Measurements from ENCODE around the gene GADL1.
A peak's percentile ranks its signal among the peaks of the same experiment; 100 is the strongest.

GADL1 gene

DNA sequence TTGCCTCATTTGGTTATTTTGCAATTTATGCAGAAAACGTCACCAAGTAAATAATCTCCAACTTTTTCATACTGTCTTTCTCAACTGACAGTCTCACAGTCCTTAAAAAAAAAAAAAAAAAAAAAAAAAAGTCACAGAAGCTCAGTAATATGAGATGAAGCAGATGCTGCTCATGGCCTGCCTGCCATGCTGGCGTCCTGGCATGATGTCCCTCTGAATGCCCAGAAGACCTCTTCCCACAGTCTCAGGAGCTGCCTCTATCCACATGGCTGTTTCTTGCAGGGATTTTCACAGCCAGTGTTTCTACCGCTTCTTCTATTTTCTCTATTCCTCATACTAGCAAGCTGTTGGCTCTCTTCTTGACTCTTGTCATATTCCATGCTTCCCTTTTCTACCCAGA, 200.3 kb downstream of the GADL1 start:
- Histone ChIP-seq H3K9me3 (ENCODE audit: low read depth, low read length) (no peaks in the 10 kb centered on the region), H3K36me3 (ENCODE audit: insufficient read depth, low read length) (no peaks in the 10 kb centered on the region), H3K27ac (no peak overlapping the region), H3K4me3 (no peak overlapping the region), H3K9ac (ENCODE audit: insufficient read length) (no peak overlapping the region)
- no peak for DNase-seq (ENCODE audit: low read depth, low spot score)
- TF ChIP-seq POLR2AphosphoS5 (IDR thresholded peaks at IDR 0.05; ENCODE audit: borderline replicate concordance, low read depth, low read length) = no peak
- TF ChIP-seq EZH2 (IDR thresholded peaks at IDR 0.05) = no peak
- no peak for TF ChIP-seq FOXP2 (optimal IDR thresholded peaks at IDR 0.05; ENCODE audit: control extremely low read depth, extremely low read length, insufficient read depth)

- H3K9ac ChIP-seq (ENCODE audit: insufficient read length) = no peak overlapping the region
- no peak overlapping the region for H3K4me3 ChIP-seq
- no peaks in the 10 kb centered on the region for H3K36me3 ChIP-seq (ENCODE audit: insufficient read depth, low read length)
- TF ChIP-seq FOXP2 (optimal IDR thresholded peaks at IDR 0.05; ENCODE audit: control extremely low read depth, extremely low read length, insufficient read depth) = no peak
- DNase-seq (ENCODE audit: low read depth, low spot score) = no peak
- no peaks in the 10 kb centered on the region for H3K9me3 ChIP-seq (ENCODE audit: low read depth, low read length)
- no peak overlapping the region for H3K27ac ChIP-seq
These were observed 200.9 kb downstream of the GADL1 start for GRCh38 chr3:30693470-30694120.

DNA sequence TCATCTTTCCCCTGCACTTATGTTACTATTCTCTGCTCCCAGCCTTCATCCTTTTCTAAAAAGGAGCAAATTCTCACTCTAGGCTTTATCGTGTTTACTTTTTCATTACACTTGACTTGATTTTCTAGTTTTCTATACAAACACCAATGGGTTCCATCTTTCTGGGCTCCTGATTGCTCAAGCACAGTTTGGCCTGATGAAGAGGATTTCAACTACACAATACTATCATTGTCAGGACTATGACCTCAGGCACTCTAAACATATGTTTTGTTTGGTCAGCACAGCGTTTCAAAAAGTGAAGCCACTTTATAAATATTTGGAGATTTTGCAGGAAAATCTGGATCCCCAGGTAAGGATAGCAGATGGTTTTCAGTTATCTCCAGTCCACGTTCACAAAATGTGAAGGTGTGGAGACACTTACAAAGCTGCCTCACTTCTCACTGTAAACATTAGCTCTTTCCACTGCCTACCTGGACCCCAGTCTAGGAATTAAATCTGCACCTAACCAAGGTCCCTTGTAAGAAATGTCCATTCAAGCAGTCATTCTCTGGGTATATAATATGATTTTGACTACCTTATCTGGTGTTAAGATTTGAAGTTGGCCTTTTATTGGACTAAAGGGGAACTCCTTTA, 201.8 kb downstream of the GADL1 start:
- no peak overlapping the region for H3K27ac ChIP-seq

DNA sequence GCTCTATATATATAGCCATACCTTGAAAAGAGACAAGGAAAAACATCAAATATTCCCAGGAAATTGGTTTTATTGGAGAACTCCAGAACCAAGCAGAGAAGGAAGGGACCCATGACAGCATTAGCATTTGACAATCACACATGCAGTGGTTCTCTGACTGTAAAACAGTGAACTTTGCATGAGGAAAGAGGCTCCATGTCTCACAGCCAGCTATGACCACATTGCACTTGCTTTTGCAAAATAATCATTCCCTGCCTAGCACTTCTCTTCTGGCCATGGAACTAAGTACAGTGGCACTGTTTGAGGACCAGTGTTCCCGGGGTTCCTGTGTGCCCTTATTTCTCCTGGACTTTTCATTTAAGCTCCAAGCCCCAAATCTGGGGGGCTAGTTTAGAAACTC, 202.5 kb downstream of the GADL1 start:
- Histone ChIP-seq H3K9ac (ENCODE audit: insufficient read length) (no peak overlapping the region), H3K36me3 (ENCODE audit: insufficient read depth, low read length) (no peaks in the 10 kb centered on the region), H3K9me3 (ENCODE audit: low read depth, low read length) (no peaks in the 10 kb centered on the region), H3K4me3 (no peak overlapping the region), H3K27ac (no peak overlapping the region)
- no peak for TF ChIP-seq FOXP2 (optimal IDR thresholded peaks at IDR 0.05; ENCODE audit: control extremely low read depth, extremely low read length, insufficient read depth)
- TF ChIP-seq POLR2AphosphoS5 (IDR thresholded peaks at IDR 0.05; ENCODE audit: borderline replicate concordance, low read depth, low read length) = no peak
- TF ChIP-seq EZH2 (IDR thresholded peaks at IDR 0.05) = no peak
- no peak for DNase-seq (ENCODE audit: low read depth, low spot score)

More for the DNA sequence above, 201.8 kb downstream of the GADL1 start:
- DNase-seq (ENCODE audit: low read depth, low spot score) = no peak
- H3K9ac ChIP-seq (ENCODE audit: insufficient read length) = no peak overlapping the region
- TF ChIP-seq POLR2AphosphoS5 (IDR thresholded peaks at IDR 0.05; ENCODE audit: borderline replicate concordance, low read depth, low read length) (no peak), FOXP2 (optimal IDR thresholded peaks at IDR 0.05; ENCODE audit: control extremely low read depth, extremely low read length, insufficient read depth) (no peak), EZH2 (IDR thresholded peaks at IDR 0.05) (no peak)
- H3K36me3 ChIP-seq (ENCODE audit: insufficient read depth, low read length) = no peaks in the 10 kb centered on the region
- H3K9me3 ChIP-seq (ENCODE audit: low read depth, low read length) = no peaks in the 10 kb centered on the region
- no peak overlapping the region for H3K4me3 ChIP-seq

GRCh38 chr3:30691249-30691880, 203.1 kb downstream of the GADL1 start:
- no peak for DNase-seq (ENCODE audit: low read depth, low spot score)
- no peak overlapping the region for H3K9ac ChIP-seq (ENCODE audit: insufficient read length)
- H3K9me3 ChIP-seq (ENCODE audit: low read depth, low read length) = no peaks in the 10 kb centered on the region
- no peak overlapping the region for H3K27ac ChIP-seq
- H3K36me3 ChIP-seq (ENCODE audit: insufficient read depth, low read length) = no peaks in the 10 kb centered on the region
- H3K4me3 ChIP-seq = no peak overlapping the region
- no peak for TF ChIP-seq FOXP2 (optimal IDR thresholded peaks at IDR 0.05; ENCODE audit: control extremely low read depth, extremely low read length, insufficient read depth)
- TF ChIP-seq POLR2AphosphoS5 (IDR thresholded peaks at IDR 0.05; ENCODE audit: borderline replicate concordance, low read depth, low read length) = no peak

DNA sequence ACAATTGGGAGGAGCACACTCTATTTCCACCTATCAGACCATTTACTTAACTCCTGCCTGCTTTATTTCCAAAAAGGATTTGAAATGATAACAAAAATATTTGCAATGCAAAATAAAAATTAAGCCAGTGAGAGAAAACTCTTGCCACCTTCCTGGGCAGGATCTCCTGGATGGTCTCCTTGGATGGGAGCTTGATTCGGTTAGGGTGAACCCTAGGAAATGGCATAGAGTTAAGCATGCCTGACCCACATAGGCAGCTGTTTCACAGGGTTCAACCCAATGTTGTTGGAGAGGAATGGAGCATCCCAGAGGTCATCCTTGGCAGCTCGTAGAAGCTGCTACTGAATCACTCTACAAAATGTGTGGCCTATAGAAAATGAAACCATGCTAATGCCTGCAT, 204.3 kb downstream of the GADL1 start:
- DNase-seq (ENCODE audit: low read depth, low spot score) = no peak
- Histone ChIP-seq H3K27ac (no peak overlapping the region), H3K36me3 (ENCODE audit: insufficient read depth, low read length) (no peaks in the 10 kb centered on the region), H3K4me3 (no peak overlapping the region), H3K9ac (ENCODE audit: insufficient read length) (no peak overlapping the region), H3K9me3 (ENCODE audit: low read depth, low read length) (no peaks in the 10 kb centered on the region)
- no peak for TF ChIP-seq POLR2AphosphoS5 (IDR thresholded peaks at IDR 0.05; ENCODE audit: borderline replicate concordance, low read depth, low read length)
- no peak for TF ChIP-seq FOXP2 (optimal IDR thresholded peaks at IDR 0.05; ENCODE audit: control extremely low read depth, extremely low read length, insufficient read depth)
- TF ChIP-seq EZH2 (IDR thresholded peaks at IDR 0.05) = no peak

DNA sequence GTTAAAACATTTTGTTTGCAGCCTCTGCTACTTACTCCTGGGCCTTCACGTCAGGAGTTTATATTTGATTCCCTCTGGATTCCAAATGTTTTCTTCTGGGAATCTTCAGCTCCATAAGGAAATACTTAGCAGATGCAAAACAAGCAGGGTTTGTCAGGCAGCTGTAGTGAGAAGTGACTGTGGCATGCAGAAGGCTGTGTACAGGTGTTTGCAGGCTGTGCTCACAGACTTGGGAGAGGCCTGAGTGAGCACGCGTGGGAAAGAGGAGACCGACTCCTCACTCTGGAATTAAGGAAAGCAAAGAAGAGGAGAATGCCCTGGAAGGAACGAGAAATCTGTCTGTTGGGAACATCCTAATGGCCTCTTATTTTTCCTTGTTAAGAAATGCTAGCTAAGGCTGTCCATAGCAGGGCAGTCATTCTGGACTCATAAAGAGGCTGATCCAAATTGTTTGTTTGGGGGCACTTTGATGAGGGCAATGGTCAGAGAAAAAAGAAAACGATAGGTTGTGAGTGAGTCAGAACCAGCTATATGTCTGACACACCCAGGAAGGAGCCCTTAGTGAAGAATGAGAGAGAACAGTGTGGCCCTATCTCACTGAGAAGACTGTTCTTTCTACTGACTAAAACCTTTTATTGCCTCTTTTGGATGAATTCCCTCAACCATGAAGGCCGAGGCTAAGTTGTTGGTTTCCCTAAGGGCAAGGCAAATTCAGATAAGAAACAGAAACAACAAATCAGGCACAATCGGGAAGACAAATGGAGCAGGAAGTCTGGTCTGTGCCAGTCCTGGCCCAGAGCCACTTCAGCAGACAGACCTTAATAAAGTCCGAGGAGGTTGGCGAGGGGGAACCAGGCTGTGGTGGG, 205.5 kb downstream of the GADL1 start:
- Histone ChIP-seq H3K9ac (ENCODE audit: insufficient read length) (no peak overlapping the region), H3K36me3 (ENCODE audit: insufficient read depth, low read length) (no peaks in the 10 kb centered on the region), H3K4me3 (peak overlapping the region; percentile 55), H3K27ac (peak overlapping the region; percentile 67), H3K9me3 (ENCODE audit: low read depth, low read length) (no peaks in the 10 kb centered on the region)
- TF ChIP-seq EZH2 (IDR thresholded peaks at IDR 0.05) (no peak), FOXP2 (optimal IDR thresholded peaks at IDR 0.05; ENCODE audit: control extremely low read depth, extremely low read length, insufficient read depth) (no peak), POLR2AphosphoS5 (IDR thresholded peaks at IDR 0.05; ENCODE audit: borderline replicate concordance, low read depth, low read length) (no peak)
- no peak for DNase-seq (ENCODE audit: low read depth, low spot score)

- no peak overlapping the region for H3K4me3 ChIP-seq
- no peaks in the 10 kb centered on the region for H3K9me3 ChIP-seq (ENCODE audit: low read depth, low read length)
- H3K27ac ChIP-seq = no peak overlapping the region
- DNase-seq (ENCODE audit: low read depth, low spot score) = no peak
- no peak overlapping the region for H3K9ac ChIP-seq (ENCODE audit: insufficient read length)
- no peaks in the 10 kb centered on the region for H3K36me3 ChIP-seq (ENCODE audit: insufficient read depth, low read length)
- no peak for TF ChIP-seq FOXP2 (optimal IDR thresholded peaks at IDR 0.05; ENCODE audit: control extremely low read depth, extremely low read length, insufficient read depth)
- TF ChIP-seq POLR2AphosphoS5 (IDR thresholded peaks at IDR 0.05; ENCODE audit: borderline replicate concordance, low read depth, low read length) = no peak
- no peak for TF ChIP-seq EZH2 (IDR thresholded peaks at IDR 0.05)
These were observed 206.4 kb downstream of the GADL1 start for GRCh38 chr3:30687930-30688570.
